ENCODE measurements around the gene INTS11.

Gene INTS11

DNA sequence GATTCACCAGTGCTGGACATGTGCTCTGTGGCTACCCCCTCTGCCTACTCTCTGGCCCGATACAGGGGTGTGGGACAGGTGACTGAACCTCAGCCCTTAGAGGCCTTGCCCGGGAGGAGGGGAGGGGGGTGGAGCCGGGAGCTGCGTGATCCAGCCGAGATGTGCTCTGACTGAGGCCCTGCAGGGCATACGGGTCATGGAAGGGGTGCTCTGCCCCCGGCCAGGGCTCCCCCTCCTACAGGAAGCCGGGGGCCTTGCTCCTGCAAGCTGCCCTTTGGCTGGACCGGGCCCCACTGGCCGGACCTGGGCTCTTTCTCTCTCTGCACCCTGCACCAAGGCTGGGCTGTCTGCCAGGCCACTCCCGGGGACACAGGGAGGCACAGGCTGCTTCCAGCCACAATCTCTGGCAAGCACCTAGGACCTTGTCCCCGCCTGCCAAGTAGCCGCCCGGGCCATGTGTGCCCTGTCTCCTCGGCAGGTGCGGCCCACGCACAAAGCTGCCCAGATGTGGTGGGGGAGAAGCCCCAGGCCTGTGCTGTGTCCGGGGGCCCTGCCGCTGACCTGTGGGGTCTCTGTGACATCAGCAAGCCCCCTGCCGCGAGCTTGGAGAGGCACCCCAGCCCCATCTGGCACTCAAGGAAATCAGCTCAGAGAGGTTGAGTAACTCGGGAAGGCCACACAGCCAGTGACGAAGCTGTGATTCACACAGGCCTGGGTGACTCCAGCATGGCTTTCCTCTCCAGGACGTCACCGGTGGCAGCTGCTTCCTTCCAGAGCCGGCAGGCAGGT is 42.7 kb downstream of the INTS11 start:
- no peak for DNase-seq

DNA sequence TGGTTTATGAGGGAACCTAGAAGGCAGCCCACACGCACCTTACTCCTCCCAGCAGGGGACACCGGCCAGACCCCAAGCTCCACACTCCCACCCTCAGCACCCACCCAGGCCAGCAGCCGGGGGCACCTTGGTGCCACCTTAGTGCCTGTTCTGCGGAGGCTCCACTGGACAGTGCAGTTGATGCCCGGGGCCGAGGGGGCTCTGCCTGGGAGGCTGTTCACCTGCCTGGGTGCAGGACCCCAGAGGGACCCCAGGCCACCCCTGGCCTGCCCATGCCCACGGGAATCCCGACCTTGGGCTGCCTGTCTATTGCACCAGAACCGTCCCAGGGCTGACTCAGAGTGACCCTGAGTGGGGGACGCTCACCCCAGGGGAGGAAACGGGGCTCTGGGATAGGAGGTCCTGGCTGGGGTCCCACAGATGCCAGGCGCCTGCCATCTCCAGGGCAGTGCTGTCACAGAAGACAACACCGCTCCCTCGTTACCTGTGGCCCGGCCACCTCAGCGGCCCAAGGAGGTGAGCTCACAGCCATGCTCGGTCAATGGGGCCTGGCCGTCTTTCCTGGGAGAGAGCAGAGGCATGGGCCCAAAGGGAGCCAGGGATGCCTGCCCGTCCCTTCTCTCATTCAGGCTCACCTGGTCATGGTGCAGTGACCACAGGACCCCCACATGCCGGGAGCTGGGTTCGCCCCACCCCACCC is 43.5 kb downstream of the INTS11 start:
- no peak for DNase-seq

DNA sequence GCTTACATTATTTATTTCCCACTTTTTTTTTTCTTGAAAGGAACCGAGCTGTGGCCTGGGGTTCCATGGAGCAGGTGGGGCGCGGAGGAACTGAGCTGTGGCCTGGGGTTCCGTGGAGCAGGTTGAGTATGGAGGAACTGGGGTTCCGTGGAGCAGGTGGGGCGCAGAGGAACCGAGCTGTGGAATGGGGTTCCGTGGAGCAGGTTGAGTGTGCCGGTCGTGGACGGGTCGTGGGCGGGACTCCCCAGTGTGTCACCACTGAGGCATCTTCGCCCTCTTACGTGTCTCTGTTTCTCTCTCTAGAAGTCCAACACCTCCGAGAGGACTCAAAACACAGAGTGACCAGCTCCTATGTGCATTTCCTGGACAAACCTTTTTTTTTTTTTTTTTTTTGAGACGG is 45.4 kb downstream of the INTS11 start:
- DNase-seq = no peak

DNA sequence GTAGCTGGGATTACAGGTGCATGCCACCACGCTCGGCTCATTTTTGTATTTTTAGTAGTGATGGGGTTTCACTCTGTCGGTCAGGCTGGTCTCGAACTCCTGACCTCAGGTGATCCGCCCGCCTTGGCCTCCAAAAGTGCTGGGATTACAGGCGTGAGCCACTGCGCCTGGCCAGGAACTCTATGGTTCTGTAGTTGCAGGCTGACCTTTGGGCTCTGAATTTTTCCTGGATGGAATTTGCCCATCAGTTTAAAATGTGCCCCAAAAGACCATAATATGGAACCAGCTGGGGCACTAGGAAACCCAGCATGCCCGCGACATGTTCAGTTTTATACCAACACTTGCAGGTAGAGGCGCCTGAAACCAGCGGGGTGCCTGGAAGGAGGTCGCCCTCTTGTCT is 45.8 kb downstream of the INTS11 start:
- no peak for DNase-seq

DNA sequence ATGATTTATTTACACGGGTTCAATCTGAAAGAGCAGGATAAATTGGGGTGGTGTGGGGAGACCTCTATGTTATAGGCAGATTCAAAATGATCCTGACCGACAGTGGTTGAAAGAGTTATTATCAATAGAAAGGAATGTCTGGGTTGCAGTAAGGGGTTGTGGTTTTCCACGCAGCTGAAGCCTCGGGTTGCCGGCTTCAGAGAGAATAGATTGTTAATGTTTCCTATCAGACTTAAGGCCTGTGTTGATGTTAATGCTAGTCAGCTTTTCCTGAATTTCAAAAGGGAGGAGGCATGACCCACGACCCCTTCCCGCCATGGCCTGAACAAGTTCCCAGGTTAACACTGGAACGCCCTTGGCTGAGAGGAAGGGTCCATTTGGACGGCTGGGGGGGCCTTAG is 48.6 kb downstream of the INTS11 start:
- no peak for DNase-seq

DNA sequence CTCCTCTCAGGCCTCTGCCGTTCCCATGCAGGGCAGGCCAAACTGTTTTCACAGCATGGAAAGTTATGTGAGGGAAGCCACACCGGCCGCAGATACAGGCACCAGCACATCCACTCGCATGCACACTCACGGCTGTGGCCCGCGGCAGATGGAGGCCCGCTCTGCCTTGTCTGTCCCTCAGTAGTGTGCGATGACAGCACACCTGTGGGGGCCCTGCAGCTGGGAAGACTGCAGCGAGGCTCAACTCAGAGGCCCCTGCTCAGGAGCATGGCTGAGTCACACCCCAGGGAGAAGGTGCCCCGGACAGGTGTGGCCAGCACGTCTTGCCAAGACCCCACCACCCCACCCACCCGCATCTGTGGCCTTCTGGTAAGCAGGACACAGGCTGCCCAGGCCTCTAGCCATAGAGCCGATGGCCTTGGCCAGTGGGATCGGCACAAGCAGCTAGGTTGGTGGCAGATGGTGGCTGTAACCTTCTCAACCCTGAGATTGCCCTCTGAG is 49.5 kb downstream of the INTS11 start:
- DNase-seq = no peak

DNA sequence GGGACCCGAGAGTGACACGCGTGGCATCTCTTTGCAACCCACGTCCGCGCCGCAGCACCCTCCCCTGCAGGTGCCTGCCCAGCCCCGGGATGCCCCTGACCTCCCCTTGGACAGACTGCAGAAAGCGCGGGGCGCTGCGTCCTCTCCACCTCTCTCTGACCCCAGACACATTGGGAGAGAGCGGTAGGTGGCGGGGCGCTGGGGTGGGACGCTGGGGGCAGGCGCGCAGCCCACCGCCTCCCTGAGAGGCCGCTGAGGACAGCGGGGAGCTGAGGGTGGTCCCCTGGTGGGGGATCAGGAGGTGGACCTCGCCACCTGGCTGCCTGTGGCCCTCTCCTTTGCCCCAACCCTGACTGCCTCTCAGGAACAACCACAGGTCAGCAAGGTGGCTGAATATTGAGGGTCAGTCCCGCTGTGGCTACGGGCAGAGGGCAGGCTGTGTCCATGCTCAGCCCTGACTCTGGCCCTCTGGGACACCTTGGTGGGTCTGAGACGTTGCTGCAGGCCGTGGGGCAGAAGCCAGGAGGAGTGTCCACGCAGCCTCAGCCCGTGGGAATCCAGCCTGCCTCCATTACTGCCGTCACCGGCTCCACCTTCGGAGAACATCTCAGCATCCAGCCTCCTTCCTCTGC is 50.0 kb downstream of the INTS11 start:
- DNase-seq = no peak

DNA sequence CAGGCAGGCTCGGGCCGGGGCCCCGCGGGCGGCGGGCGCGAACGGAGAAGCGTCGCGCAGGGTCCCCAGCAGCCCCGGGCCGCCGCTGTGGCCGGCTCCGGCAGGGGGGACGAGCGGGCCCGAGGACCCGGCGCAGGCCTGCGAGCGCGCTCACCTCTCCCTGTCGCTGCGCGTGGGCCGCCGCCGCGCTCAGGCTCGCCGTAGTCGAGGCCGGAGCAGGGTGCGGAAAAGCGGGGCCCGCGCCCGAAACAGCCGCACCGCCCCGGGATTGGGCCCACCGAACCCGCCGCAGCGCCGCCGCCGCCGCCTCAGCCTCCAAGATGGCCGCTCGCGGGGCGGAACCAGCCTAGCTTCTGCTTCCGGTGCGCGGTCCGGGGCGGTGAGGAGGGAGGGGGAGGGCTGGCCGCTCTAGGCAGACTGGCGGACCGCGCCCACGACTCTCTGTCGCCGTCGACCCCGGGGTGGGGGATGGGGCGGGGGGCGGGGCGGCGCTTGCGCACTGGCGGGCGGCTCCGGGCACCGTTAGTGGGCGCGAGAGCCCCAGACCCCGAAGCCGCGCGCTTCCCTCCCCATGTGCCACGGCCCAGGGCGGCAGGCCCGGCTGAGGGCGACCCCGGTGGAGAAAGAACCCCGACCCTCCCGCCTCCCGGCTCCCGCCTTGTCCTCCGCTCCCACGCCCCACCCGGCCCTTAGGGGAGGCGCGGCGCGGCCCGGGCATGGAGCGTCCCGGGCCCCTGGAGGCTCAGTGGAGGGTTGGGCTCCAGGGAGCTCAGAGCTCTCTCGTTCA is 50.8 kb downstream of the INTS11 start, which contains the start of gene UBE2J2:
UBE2J2 (minus strand) TSS at position 343 of the 787 bp plus-strand sequence. CDS start 5,862 bp downstream, outside the sequence.
- peak; percentile 63 for DNase-seq

DNA sequence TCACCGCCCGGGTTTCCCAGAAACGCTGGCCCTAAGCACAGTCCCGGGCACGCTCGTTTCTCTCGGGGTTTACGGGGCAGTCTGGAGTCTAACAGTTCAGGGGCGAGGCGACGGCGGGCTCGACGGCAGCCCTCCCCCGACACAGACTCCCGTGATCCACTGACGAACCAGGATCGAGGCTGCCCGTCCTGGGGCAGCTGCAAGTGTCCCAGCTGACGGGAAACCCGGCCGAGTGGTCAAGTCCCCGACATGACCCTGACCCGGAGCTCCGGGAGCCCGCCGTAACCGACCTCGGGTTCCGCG is 51.3 kb downstream of the INTS11 start:
- no peak for DNase-seq

DNA sequence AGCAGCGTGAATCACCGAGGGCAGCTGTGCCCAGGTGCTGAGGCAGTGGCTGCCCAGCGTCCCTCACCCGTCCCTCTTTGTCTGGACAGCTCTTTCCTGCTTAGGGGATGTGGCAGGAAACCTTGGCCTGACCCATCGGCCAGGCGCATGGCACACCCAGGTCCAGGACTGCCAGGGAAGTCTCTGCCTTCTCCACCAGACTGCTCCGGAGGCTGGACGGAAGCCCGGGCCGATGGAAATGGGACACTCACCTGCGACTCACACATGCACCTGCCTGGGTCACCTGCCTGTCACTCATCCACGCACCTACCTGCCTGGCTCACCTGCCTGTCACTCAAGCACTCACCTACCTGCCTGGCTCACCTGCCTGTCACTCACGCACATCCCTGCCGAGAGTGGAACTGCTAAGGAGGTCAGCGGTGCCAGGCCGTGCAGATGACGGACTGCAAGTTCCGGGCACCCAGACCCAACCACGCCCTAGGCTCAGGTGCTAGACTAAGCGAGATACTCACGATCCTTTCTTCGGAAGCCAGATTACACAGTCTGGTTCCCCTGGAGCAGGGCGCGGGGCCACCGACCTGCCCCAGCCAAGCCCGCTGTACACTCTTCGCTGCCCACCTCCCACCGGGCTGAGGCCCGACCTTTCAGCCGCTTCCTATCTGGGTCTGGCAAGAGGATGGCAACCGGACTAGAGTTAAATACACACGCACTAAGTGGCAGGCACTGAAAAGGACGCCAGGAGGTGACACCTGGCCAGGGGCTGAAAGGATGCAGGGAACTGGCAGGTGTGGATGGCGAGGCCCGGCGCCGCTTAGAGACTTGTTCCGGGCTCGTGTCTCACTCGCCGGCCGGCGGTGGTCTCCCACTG is 51.9 kb downstream of the INTS11 start:
- DNase-seq = no peak

DNA sequence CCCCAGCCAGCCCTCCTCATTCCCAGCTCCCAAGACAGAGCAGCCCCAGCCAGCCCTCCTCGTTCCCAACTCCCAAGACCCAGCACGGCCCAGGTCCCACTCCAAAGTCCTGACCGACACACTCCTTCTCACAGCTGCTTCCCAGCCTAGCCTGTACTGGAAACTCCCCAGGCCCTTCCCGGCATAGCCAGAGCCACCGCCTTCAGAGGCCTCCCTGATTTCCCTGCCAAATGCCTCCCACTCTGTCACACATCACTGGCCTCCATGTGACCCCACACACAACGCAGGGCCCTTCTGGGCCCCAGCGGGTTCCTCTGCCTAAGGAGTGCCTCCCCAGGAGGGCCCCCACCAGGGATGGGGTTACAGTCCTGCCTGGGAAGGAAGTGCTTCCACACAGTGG is 53.6 kb downstream of the INTS11 start:
- no peak for DNase-seq

DNA sequence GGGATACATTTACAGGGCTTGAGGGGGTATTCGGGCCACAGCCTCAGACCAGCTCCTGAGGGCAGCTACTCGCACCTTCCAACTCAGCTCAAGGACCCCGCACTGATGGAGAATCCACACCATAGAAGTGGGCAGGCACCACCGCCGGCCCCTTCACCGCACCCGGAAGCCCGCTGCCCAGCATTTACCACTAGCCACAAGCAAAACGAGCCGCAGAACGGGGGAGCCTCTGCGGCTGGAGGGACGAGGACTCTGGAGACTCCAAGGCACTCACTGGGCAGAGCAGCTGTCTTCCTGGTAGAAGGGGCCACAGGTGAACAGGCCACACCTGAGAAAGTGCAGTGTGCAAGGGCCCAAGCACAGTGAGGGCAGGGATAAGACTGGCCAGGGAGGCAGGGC is 56.2 kb downstream of the INTS11 start:
- DNase-seq = no peak

DNA sequence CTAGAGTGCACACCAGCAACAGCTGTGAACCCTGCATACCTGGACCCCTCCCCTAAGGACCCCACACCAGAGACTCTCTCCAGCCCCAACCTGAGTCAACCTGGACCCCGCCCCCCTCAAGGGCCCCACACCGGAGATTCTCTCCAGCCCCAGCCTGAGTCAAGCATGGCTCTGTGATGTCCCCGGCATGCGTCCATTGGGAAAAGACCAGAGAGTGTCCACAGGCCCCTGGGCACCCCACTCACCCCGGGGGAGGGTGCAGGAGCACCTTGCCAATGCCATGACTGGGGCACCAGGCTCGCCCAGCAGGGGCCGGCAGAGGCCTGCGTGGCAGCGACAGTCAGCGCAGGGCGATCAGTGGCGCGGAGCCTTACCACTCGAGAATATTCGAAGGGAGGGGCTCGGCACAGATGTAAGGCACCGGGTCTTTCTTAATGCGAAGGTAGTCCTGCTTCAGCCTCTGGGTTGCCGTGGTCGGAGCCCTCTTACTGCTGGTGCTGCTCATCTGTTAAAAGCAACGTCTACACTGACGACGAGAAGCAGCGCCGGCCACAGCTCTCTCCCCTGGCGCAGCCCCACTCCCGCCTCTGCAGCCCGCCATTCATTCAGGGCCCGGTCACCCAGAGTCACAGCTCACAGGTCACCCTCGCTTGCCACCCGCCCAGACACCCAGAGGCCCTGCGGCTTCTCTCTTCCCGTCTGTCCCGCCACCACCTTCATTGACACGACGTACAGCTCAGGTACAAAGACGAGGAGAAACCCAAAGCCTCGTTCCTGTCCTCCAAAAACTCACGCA is 56.8 kb downstream of the INTS11 start:
- DNase-seq = no peak

DNA sequence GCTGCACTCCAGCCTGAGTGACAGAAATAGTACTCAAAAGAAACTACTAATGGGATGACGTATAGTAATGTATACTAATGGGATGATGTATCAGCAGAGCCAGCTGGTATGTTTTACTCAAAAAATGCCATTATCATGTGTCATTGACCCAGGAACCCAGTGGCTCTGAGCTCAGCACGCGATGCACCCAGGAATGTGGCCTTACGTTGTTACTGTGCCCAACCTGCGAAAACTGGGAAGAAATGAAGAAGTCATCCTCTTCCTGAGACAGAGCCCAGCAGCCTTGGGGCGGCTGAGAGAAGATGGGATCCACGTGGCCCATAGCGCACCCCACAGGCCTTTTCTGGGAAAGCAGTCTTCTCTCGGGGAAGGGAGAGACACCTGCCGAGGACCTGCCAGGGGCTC is 59.6 kb downstream of the INTS11 start:
- no peak for DNase-seq

DNA sequence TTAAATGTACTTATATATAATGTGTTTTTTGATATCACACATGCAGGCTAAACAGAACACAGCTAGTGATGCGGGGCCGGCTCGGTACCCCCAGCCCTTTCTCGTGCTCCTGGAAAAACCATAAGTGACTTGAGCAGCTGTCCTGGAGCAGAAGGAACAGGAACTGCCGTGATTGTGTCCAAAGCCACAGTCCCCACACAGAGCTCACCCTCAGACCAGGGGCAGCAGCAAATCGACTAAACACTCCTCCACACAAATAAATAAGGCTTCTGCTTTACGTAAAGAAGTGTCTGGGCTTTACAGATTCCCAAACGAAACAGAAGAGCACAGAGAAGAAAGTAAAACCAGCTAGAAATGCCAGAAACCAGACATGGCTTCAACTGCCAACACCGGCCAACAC is 60.4 kb downstream of the INTS11 start:
- DNase-seq = no peak

DNA sequence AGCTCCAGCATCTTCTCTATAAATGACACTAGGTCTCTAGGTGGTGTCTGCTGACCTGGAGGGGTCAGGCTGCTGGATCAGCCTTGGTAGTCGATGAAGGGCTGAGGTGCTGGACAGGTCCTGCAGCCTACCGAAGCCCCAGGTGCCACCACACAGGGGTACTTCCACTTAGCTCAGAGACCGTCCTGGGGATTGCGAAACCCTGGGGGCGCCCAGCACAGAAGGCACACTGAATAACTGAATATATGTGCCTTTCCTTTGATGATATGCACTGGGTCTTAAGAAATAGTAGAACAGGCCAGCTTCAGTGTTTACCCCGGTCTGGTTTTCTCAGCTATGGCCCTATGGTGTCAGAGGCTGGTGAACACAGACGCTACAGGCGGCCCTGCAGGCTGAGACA is 61.7 kb downstream of the INTS11 start:
- no peak for DNase-seq

DNA sequence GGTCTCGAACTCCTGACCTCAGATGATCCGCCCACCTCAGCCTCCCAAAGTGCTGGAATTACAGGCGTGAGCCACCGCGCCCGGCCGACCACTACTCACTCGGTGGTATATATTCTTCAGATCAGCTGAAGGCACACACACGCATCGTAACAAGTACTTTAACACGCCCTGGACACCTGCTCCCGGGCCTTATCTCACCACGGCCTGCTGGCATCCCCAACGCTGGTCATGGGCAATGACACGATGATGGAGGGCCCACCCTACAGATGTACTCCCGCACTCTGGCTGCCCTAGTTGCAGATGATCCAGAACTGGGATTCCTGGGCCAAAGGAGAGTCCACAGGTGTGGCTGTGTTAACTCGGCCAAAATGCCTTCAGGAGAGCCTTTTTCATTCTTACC is 62.4 kb downstream of the INTS11 start:
- no peak for DNase-seq

All from NCI-H2081 treated with DMSO at 0.1 percent for 48 hours (cell line).